SK-N-SH (cell line): ENCODE data around the gene OAS1.

Source experiments
- EZH2phosphoT487 ChIP-seq: fragments of 200-600 bp; sonication (generic); IDR thresholded peaks from 2 replicates; pipeline ENCODE4 v1.6.1; 2017; ENCODE audit warnings: low read depth, mixed run types, mild to moderate bottlenecking, antibody characterized with exemption, moderate library complexity, borderline replicate concordance
- NRF1 ChIP-seq: IDR thresholded peaks from 2 replicates; pipeline ENCODE4 v1.6.1; 2012; ENCODE audit warnings: low read depth, mild to moderate bottlenecking, low read length
- RFX5 ChIP-seq: IDR thresholded peaks from 2 replicates; pipeline ENCODE4 v1.6.1; 2012; ENCODE audit warnings: mild to moderate bottlenecking, improper control_type of control experiment, low read length
- TF ChIP-seq, protein P1 (sequence below): fragments of 200-600 bp; sonication (generic); IDR thresholded peaks from 2 replicates; pipeline ENCODE4 v1.6.1; 2017; ENCODE audit warnings: antibody characterized with exemption, mild to moderate bottlenecking, moderate library complexity

DNA sequence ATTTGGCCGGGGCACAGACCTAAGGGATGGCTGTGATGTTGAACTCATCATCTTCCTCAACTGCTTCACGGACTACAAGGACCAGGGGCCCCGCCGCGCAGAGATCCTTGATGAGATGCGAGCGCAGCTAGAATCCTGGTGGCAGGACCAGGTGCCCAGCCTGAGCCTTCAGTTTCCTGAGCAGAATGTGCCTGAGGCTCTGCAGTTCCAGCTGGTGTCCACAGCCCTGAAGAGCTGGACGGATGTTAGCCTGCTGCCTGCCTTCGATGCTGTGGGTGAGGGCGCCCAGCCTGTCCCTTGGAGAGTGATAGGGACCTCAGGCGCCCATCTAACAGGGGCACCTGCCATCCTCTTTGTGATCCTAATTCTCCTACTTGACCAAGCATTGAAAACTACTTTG lies 43.9 kb downstream of the OAS1 start:
- TF ChIP-seq NRF1 (no peak), EZH2phosphoT487 (no peak), RFX5 (no peak)
- TF ChIP-seq, protein P1, sequence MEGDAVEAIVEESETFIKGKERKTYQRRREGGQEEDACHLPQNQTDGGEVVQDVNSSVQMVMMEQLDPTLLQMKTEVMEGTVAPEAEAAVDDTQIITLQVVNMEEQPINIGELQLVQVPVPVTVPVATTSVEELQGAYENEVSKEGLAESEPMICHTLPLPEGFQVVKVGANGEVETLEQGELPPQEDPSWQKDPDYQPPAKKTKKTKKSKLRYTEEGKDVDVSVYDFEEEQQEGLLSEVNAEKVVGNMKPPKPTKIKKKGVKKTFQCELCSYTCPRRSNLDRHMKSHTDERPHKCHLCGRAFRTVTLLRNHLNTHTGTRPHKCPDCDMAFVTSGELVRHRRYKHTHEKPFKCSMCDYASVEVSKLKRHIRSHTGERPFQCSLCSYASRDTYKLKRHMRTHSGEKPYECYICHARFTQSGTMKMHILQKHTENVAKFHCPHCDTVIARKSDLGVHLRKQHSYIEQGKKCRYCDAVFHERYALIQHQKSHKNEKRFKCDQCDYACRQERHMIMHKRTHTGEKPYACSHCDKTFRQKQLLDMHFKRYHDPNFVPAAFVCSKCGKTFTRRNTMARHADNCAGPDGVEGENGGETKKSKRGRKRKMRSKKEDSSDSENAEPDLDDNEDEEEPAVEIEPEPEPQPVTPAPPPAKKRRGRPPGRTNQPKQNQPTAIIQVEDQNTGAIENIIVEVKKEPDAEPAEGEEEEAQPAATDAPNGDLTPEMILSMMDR, result no peak
